HG02678 (cell line): ENCODE data around the gene ARPC4.

Source experiments
- ATAC-seq: cut with Tn5 transposase; IDR thresholded peaks from one replicate; pipeline ENCODE4 v1.9.1; 2021; ENCODE audit warnings: mild to moderate bottlenecking, moderate library complexity; ENCODE audit not compliant: unreplicated experiment

Gene ARPC4

GRCh38 chr3:9792405-9793160, at the start of gene ARPC4, which contains the start of gene TADA3:
Gene ARPC4, plus strand, starts transcription at chr3:9793082. Its CDS starts 40 bp downstream, at chr3:9793122.
Gene TADA3, minus strand, starts transcription at chr3:9792473. Its CDS starts 1,007 bp downstream, at chr3:9791466.
- peak; percentile 80 for ATAC-seq

DNA sequence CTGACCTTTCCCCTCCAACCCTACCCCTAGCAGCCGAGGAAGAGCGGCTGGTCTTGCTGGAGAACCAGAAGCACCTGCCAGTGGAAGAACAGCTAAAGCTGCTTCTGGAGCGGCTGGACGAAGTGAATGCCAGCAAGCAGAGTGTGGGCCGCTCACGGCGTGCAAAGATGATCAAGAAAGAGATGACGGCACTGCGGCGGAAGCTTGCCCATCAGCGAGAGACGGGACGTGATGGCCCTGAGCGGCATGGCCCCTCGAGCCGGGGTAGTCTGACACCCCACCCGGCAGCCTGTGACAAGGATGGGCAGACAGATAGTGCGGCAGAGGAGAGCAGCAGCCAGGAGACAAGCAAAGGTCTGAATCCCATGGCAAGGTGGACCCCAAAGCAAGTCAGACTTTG, 49.3 kb upstream of the ARPC4 start:
- no peak for ATAC-seq

DNA sequence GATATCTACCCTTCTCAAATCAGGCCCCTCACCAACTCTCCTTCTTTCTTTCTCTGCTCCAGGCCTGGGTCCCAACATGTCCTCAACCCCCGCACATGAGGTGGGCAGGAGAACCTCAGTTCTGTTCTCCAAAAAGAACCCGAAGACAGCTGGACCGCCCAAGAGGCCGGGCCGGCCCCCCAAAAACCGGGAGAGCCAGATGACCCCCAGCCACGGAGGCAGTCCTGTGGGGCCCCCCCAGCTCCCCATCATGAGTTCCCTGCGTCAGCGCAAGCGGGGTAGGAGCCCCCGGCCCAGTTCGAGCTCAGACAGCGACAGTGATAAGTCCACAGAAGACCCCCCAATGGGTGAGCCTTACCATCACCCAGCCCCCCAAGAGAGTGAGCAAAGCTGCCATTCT, 48.7 kb upstream of the ARPC4 start:
- no peak for ATAC-seq

- no peak for ATAC-seq
These were observed 47.4 kb upstream of the ARPC4 start for GRCh38 chr3:9745521-9745920.

DNA sequence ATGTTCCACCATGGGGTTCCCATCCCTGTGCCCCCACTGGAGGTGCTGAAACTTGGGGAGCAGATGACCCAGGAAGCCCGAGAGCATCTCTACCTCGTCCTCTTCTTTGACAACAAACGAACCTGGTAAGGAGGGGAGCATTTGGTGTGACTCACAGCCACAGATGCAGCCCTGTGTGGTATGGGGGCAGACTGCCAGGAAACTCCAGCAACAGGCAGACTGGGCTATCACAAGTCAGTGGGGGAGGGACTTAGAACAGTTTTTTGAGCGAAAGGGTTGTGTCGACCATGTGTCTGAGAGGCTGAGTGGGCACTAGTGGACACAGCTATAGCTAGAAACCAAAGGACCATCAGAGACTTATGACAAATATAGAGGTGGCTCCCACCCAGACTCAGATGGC, 46.6 kb upstream of the ARPC4 start:
- ATAC-seq, result no peak

- no peak for ATAC-seq
These were observed 45.6 kb upstream of the ARPC4 start for GRCh38 chr3:9747267-9747666.

DNA sequence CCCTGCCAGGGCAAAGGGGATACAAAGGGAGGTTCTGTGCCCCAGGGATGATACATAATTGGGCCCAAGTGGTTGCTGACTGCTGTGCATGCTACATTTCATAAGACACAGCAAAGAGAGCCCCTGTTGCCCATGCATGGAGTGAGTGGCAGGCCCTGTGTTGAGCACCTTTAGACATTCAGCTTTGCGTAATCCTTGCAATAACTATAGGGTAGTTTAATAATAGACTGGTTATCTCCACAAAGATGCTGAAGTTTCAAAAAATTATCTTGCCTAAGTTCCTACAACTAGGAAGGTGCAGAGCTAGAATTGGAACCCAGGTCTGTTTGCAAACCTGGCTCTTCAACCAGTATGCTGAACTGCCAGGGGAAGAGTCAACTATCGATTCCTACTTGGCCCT, 44.9 kb upstream of the ARPC4 start:
- no peak for ATAC-seq

- ATAC-seq, result no peak
These were observed 43.6 kb upstream of the ARPC4 start for GRCh38 chr3:9749296-9749644.

GRCh38 chr3:9749645-9750555, 43.0 kb upstream of the ARPC4 start, which contains the start of gene OGG1:
Gene OGG1, plus strand, starts transcription at chr3:9749952. Its CDS starts 335 bp downstream, at chr3:9750287.
- ATAC-seq, result peak; percentile 90

GRCh38 chr3:9750556-9751411, 42.1 kb upstream of the ARPC4 start:
- ATAC-seq, result no peak

- ATAC-seq, result no peak
These were observed 38.2 kb upstream of the ARPC4 start for GRCh38 chr3:9754678-9755077.

DNA sequence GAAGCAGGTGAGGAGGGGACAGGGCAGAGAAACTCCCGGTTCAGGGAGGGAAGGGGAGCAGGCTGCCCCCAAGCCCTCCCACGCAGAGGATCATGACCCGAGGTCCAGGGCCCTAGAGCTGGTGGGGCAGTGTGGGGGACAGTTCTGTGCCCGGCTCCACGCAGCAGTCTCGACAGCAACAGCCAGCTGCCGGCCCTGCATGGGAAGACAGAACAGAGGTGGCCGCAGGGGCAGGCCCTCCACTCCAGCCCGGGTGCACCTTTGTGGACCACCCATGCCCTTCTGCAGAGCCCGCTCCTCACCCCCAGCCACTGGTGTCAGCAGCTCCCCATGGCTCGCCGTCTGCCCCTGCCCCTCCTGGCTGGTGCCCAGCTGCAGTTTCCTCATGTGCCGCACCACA, 35.5 kb upstream of the ARPC4 start:
- ATAC-seq, result no peak

GRCh38 chr3:9760779-9761505, 31.9 kb upstream of the ARPC4 start:
- no peak for ATAC-seq

- no peak for ATAC-seq
These were observed 31.0 kb upstream of the ARPC4 start for GRCh38 chr3:9761919-9762318.

GRCh38 chr3:9762871-9763270, 30.0 kb upstream of the ARPC4 start:
- ATAC-seq, result no peak

GRCh38 chr3:9765865-9766264, 27.0 kb upstream of the ARPC4 start:
- ATAC-seq, result no peak

DNA sequence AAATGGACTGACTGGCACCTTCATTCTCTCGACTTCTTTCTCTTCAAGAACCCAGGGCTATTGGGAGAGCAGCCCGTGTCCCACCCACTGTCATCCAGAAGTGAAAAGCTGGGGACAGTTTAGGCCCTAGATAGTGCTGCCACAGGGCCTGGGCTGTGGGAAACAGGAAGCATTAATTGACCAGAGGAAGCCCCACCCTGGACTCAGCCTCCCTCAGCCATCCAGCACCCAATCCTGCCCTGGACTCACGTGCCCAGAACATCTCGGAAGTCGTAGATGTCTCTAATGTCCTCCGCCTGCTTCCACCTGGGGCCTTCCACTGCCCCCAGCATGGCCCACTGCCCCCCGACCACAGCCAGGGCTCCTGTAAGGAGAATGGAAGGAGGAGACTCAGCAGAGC, 25.5 kb upstream of the ARPC4 start:
- no peak for ATAC-seq

DNA sequence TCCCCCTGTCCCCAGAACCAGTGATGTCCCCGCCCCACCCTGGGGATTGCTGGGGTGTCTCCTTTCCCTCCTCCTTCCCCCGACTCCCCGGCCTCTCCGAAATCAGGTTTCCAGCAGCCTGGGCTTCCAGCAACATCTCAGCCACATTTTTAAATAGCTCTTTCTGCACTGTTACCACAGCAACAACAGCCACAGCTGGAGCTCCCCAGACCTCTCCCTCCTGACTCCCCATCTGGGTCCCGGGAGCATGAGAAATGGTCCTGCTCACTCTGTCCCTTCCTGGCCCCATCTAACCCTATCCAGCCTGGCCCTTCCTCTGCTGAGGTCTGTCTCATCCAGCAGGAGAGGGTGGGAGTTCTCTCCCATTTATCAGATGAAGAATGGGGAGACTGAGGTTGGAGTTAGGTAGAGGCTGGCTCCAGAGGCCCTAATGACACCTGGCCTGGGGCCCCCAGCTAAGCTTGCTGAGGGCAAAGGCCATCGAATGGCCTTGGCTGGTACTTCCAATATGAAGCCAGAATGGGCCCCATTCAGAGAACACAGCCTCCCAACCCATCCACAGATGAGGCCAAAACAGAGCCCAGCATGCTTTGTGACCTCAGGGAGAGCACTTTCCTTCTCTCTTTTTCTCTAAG, 24.6 kb upstream of the ARPC4 start:
- no peak for ATAC-seq

DNA sequence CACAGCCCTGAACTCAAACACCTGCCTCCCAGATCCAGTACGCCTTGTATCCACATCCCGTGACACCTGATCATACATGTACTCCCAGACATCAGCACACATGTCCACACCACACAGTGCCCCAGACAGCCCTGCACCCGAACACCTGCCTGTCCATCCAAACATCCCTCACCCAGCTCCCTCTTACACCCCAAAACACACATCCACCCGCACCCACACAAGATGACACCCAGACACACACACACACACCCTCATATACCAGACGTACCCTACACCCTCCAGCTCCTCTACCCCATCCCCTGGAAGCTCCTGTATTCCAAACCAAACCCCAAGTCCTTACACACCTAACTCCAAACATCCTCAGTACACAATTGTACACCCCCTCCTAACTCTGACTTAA, 23.9 kb upstream of the ARPC4 start:
- ATAC-seq, result no peak
